HG03097 (cell line): Measurements from ENCODE around the gene MPEG1.

Experiments
- ATAC-seq: cut with Tn5 transposase; IDR thresholded peaks from one replicate; pipeline ENCODE4 v1.9.1; 2021; ENCODE audit not compliant: unreplicated experiment, low FRiP score

MPEG1 gene

DNA sequence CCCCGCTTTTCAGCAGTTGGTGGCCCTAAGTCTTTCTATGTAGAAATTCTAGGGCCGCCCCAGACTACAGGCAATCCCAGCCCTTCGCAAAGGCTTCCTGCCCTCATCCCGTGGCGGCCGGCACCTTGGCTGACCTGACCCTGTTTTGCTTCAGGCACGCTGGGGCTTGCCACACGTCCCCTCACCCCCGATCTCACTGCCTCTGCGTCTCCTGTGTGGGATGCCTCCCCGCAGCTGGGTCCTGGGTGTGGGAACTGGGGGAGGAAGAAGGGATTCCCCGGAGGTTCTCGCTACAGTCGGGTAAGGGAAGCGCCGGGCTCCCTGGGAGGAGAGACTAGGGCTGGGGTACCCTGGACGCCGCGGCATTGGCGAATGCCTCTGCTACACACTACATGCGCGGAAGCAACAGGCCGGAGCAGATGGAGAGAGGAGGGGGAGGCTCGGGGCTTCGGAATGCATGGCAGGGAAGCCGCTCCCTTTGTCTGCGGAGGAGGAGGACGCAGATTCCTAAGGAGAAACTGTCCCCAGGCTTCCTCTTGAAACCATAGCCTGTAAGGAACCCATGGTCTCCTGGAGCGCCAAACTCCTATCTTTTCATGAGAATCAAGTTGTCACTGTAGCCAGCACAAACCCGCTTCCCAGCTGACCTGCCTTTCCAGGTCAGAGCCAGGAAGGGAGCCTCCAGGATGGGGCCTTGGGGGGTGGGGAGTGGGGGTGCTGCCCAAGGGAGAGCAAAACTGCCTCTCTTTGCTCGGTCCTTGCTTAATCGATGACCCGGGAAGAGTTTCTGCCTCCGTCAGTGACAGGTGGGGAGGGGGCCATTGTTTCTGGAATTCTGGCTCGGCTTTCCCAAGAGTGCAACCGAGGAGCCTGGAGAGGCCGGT, 39.4 kb downstream of the MPEG1 start:
- no peak for ATAC-seq

- no peak for ATAC-seq
Measured at GRCh38 chr11:59172345-59173079, 40.2 kb downstream of the MPEG1 start.

GRCh38 chr11:59171508-59172322, 41.0 kb downstream of the MPEG1 start, which contains the start of gene DTX4:
Gene DTX4, plus strand, starts transcription at chr11:59172132. Its CDS starts 464 bp downstream, at chr11:59172596.
- peak; percentile 71 for ATAC-seq

DNA sequence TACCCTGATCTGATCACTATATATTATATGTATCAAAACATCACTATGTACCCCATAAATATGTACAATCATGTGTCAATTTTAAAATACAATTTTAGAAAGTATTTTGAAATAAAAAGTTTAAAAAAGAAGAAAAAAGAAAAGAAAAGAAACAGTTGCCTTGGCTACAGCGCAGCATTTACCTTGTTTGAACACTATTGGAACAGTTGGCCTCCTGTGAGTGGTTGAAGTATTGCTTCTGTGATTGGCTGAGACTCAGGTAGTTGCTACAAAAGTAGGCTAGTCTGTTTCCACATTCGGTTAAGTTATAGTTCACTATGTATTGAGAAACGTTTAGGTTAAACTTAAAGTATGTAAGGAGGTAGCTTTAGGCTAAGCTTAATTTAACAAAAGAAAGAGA, 48.7 kb downstream of the MPEG1 start:
- ATAC-seq, result no peak
